GM12878 (cell line): ENCODE results near the gene LIN54. TPM values are rescaled to one million over a fixed set of nuclear protein-coding genes. Genes with fewer than 3 reads are reported as not detected.

Experiments
- BCL11A ChIP-seq: IDR thresholded peaks from 2 replicates; pipeline ENCODE4 v1.6.1; 2011; ENCODE audit warnings: low read depth, low read length
- BHLHE40 ChIP-seq, 2 experiments: fragments of 450-650 bp in 1 of 2; IDR thresholded peaks; 2 replicates each; pipeline ENCODE4 v1.6.1; 2011 to 2017; ENCODE audit warnings: low read depth in 2 of 2, borderline replicate concordance in 1 of 2, improper control_type of control experiment in 1 of 2, low read length in 1 of 2, mild to moderate bottlenecking in 1 of 2
- CEBPB ChIP-seq, 2 experiments: fragments of 150-350 bp in 1 of 2; IDR thresholded peaks; 2 replicates each; pipeline ENCODE4 v1.6.1; 2012 to 2014; ENCODE audit warnings: low read depth in 2 of 2, low read length in 2 of 2, borderline replicate concordance in 1 of 2, inconsistent platforms in 1 of 2
- FOXK2 ChIP-seq: fragments of 450-650 bp; IDR thresholded peaks from 2 replicates; pipeline ENCODE4 v1.6.1; 2017; ENCODE audit warnings: mild to moderate bottlenecking, moderate library complexity
- JUND ChIP-seq: IDR thresholded peaks from 2 replicates; pipeline ENCODE4 v1.6.1; 2012; ENCODE audit warnings: low read depth, mild to moderate bottlenecking, low read length, improper control_type of control experiment, moderate library complexity
- MYB ChIP-seq: fragments of 150-350 bp; IDR thresholded peaks from 2 replicates; pipeline ENCODE4 v1.6.1; 2014; ENCODE audit warnings: mild to moderate bottlenecking, low read depth, low read length, borderline replicate concordance
- PAX5 ChIP-seq: IDR thresholded peaks from 2 replicates; pipeline ENCODE4 v1.6.1; 2011; ENCODE audit warnings: low read depth, low read length, borderline replicate concordance
- RB1 ChIP-seq: fragments of 450-650 bp; formaldehyde crosslinking; IDR thresholded peaks from 2 replicates; pipeline ENCODE4 v1.6.1; 2017; ENCODE audit warnings: mild to moderate bottlenecking, borderline replicate concordance
- RELA ChIP-seq: fragments of 450-650 bp; IDR thresholded peaks from 2 replicates; pipeline ENCODE4 v1.8.0; 2014; ENCODE audit warnings: borderline replicate concordance; ENCODE audit not compliant: partially characterized antibody
- SIN3A ChIP-seq: IDR thresholded peaks from 2 replicates; pipeline ENCODE4 v1.6.1; 2012; ENCODE audit warnings: low read depth, low read length, improper control_type of control experiment
- STAT3 ChIP-seq: IDR thresholded peaks from 2 replicates; pipeline ENCODE4 v1.6.1; 2011; ENCODE audit warnings: low read depth, low read length, improper control_type of control experiment
- TCF3 ChIP-seq: IDR thresholded peaks from 2 replicates; pipeline ENCODE4 v1.6.1; 2012; ENCODE audit warnings: low read depth, mild to moderate bottlenecking, low read length, borderline replicate concordance; ENCODE audit not compliant: insufficient read depth
- ZNF24 ChIP-seq: fragments of 450-650 bp; IDR thresholded peaks from 2 replicates; pipeline ENCODE4 v1.6.1; 2017; ENCODE audit warnings: antibody characterized with exemption, mild to moderate bottlenecking
- ZNF384 ChIP-seq: IDR thresholded peaks from 2 replicates; pipeline ENCODE4 v1.6.1; 2012; ENCODE audit warnings: low read depth, mild to moderate bottlenecking, low read length, improper control_type of control experiment, borderline replicate concordance
- polyA plus RNA-seq, 11 experiments: library from polyadenylated mRNA; depleted of rRNA in 4 of 11; unstranded in 6 of 11; stranded (reverse) in 5 of 11; fragments of >200 nt; fragmentation: Nextera tagmentation in 4 of 11; fragmentation: Illumina TruSeq in 1 of 11; extraction: Ambion mirVana in 4 of 11; extraction: Trizol in 1 of 11; gene quantifications; 1 replicate in 1 of 11; 2 replicates in 10 of 11; pipeline versions ENCODE4 v1.2.1 to v1.2.3, GENCODE V29; 2011 to 2016; ENCODE audit warnings: inconsistent platforms in 2 of 11, missing spikeins in 2 of 11, low read depth in 1 of 11
- total RNA-seq, 4 experiments: library from RNA; depleted of rRNA in 3 of 4; stranded (reverse); fragments of >200 nt in 3 of 4; fragmentation: Illumina TruSeq in 1 of 4; extraction: Trizol in 1 of 4; gene quantifications; 2 replicates each; pipeline versions ENCODE4 v1.2.1 to v1.2.3, GENCODE V29; 2013 to 2021
- TF ChIP-seq, protein P1 (sequence below): IDR thresholded peaks from 2 replicates; pipeline ENCODE4 v1.6.1; 2012; ENCODE audit warnings: improper control_type of control experiment, low read depth, low read length; ENCODE audit not compliant: insufficient replicate concordance
- TF ChIP-seq, protein P2 (sequence below): IDR thresholded peaks from 2 replicates; pipeline ENCODE4 v1.6.1; 2011; ENCODE audit warnings: mild to moderate bottlenecking, low read depth, low read length, moderate library complexity; ENCODE audit not compliant: insufficient replicate concordance
- TF ChIP-seq, protein P3 (sequence below): fragments of 450-650 bp; IDR thresholded peaks from 2 replicates; pipeline ENCODE4 v1.6.1; 2017; ENCODE audit warnings: mild to moderate bottlenecking
- TF ChIP-seq, protein P4 (sequence below): fragments of 450-650 bp; IDR thresholded peaks from 2 replicates; pipeline ENCODE4 v1.6.1; 2018; ENCODE audit warnings: borderline replicate concordance, mild to moderate bottlenecking; ENCODE audit not compliant: partially characterized antibody

Gene LIN54
- total and polyA plus RNA-seq, 10 of the 15 experiments (the other 5 are each of a cell fraction or from before 2014, with no cell fraction given) = 1.5 to 20.4 (median 12.2) TPM

DNA sequence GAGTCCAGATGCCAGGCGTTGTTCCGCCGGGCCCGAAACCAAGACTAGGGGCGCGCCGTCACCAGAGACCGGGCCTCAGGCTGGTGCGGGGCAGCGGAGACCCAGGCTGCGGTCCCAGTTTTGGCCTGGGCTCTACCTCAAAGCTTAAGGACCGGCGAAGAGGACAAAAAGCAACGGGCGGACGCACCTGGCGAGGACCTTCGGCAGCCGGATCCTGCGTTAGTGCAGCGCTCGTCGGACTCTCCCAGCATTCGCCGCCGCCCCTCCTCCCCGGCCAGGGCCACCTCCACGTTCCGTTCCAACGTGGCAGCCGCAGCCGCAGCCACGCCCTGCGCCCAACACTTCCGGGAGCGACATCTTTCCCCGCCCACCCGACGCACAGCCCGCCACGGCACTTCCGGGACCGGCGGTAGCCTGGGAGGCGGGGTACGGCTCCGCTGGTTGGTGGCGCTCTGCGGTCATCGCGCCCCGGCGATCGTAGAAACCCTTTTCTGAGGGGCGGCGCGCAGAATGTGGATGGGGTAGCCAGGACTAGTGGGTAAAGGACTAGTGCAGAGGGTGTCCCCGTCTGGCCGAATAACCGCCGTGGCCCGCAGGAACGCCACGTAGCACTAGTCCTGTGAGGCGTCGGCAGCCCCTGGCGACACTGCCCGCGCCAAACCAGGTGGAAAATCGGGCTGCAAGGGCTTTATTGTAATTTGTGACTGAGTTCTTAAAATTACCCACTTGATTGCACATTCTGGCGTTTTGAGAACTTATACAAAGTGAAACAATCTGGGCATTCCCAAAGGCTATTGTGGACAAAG is 119.5 kb downstream of the LIN54 start, which contains the start of gene SEC31A (continued):
- TF ChIP-seq, protein P1, sequence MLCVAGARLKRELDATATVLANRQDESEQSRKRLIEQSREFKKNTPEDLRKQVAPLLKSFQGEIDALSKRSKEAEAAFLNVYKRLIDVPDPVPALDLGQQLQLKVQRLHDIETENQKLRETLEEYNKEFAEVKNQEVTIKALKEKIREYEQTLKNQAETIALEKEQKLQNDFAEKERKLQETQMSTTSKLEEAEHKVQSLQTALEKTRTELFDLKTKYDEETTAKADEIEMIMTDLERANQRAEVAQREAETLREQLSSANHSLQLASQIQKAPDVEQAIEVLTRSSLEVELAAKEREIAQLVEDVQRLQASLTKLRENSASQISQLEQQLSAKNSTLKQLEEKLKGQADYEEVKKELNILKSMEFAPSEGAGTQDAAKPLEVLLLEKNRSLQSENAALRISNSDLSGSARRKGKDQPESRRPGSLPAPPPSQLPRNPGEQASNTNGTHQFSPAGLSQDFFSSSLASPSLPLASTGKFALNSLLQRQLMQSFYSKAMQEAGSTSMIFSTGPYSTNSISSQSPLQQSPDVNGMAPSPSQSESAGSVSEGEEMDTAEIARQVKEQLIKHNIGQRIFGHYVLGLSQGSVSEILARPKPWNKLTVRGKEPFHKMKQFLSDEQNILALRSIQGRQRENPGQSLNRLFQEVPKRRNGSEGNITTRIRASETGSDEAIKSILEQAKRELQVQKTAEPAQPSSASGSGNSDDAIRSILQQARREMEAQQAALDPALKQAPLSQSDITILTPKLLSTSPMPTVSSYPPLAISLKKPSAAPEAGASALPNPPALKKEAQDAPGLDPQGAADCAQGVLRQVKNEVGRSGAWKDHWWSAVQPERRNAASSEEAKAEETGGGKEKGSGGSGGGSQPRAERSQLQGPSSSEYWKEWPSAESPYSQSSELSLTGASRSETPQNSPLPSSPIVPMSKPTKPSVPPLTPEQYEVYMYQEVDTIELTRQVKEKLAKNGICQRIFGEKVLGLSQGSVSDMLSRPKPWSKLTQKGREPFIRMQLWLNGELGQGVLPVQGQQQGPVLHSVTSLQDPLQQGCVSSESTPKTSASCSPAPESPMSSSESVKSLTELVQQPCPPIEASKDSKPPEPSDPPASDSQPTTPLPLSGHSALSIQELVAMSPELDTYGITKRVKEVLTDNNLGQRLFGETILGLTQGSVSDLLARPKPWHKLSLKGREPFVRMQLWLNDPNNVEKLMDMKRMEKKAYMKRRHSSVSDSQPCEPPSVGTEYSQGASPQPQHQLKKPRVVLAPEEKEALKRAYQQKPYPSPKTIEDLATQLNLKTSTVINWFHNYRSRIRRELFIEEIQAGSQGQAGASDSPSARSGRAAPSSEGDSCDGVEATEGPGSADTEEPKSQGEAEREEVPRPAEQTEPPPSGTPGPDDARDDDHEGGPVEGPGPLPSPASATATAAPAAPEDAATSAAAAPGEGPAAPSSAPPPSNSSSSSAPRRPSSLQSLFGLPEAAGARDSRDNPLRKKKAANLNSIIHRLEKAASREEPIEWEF = no peak
- TF ChIP-seq STAT3 = no peak
- TF ChIP-seq RB1 = peak; percentile 84
- TF ChIP-seq BCL11A = no peak
- no peak for TF ChIP-seq FOXK2
- no peak for TF ChIP-seq JUND
- TF ChIP-seq, protein P2, sequence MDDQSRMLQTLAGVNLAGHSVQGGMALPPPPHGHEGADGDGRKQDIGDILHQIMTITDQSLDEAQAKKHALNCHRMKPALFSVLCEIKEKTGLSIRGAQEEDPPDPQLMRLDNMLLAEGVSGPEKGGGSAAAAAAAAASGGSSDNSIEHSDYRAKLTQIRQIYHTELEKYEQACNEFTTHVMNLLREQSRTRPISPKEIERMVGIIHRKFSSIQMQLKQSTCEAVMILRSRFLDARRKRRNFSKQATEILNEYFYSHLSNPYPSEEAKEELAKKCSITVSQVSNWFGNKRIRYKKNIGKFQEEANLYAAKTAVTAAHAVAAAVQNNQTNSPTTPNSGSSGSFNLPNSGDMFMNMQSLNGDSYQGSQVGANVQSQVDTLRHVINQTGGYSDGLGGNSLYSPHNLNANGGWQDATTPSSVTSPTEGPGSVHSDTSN = peak; percentile 4
- TF ChIP-seq ZNF384 = peak; percentile 13; the same call in 1 of the 2 replicates
- TF ChIP-seq, protein P3, sequence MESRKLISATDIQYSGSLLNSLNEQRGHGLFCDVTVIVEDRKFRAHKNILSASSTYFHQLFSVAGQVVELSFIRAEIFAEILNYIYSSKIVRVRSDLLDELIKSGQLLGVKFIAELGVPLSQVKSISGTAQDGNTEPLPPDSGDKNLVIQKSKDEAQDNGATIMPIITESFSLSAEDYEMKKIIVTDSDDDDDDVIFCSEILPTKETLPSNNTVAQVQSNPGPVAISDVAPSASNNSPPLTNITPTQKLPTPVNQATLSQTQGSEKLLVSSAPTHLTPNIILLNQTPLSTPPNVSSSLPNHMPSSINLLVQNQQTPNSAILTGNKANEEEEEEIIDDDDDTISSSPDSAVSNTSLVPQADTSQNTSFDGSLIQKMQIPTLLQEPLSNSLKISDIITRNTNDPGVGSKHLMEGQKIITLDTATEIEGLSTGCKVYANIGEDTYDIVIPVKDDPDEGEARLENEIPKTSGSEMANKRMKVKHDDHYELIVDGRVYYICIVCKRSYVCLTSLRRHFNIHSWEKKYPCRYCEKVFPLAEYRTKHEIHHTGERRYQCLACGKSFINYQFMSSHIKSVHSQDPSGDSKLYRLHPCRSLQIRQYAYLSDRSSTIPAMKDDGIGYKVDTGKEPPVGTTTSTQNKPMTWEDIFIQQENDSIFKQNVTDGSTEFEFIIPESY = 0 out of 2 replicates have a peak, but pooled peaks have one; percentile 11
- no peak for TF ChIP-seq CEBPB (IDR thresholded peaks at IDR 0.05; ENCODE audit: borderline replicate concordance in 1 of 2, low read depth in 2 of 2, low read length in 2 of 2)
- TF ChIP-seq BHLHE40 (IDR thresholded peaks at IDR 0.05; ENCODE audit: borderline replicate concordance in 1 of 2, low read depth in 2 of 2, low read length in 1 of 2) = peak; percentile 54 to 85
- TF ChIP-seq SIN3A = no peak
- no peak for TF ChIP-seq ZNF24
- TF ChIP-seq, protein P4, sequence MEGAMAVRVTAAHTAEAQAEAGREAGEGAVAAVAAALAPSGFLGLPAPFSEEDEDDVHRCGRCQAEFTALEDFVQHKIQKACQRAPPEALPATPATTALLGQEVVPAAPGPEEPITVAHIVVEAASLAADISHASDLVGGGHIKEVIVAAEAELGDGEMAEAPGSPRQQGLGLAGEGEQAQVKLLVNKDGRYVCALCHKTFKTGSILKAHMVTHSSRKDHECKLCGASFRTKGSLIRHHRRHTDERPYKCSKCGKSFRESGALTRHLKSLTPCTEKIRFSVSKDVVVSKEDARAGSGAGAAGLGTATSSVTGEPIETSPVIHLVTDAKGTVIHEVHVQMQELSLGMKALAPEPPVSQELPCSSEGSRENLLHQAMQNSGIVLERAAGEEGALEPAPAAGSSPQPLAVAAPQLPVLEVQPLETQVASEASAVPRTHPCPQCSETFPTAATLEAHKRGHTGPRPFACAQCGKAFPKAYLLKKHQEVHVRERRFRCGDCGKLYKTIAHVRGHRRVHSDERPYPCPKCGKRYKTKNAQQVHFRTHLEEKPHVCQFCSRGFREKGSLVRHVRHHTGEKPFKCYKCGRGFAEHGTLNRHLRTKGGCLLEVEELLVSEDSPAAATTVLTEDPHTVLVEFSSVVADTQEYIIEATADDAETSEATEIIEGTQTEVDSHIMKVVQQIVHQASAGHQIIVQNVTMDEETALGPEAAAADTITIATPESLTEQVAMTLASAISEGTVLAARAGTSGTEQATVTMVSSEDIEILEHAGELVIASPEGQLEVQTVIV = peak; percentile 95
- peak; percentile 51 for TF ChIP-seq RELA
- TF ChIP-seq PAX5 = peak; percentile 62; the same call in 1 of the 2 replicates
- no peak for TF ChIP-seq MYB
- TF ChIP-seq TCF3 = peak; percentile 86
